Panc1 (cell line): ENCODE data around the gene MED25. TPM values are rescaled to one million over a fixed set of nuclear protein-coding genes. Genes with fewer than 3 reads are reported as not detected.

Experiments used
- ATAC-seq: fragments of 200-7000 bp; cut with Tn5 transposase; 2 replicates; pipeline ENCODE4 v1.9.1; 2020; ENCODE audit warnings: mild to moderate bottlenecking, moderate library complexity
- BruUV-seq: library from RNA; stranded (reverse); fragments of 400-500 nt; replicated peaks from 2 replicates; lab custom pipeline; 2021; lab: Mats Ljungman, UMichigan
- CTCF ChIA-PET: fragments of 300-600 bp; sonication (Branson Sonifier 250); formaldehyde crosslinking; loops from one replicate; lab custom pipeline; 2022; ENCODE audit warnings: antibody characterized with exemption; lab: Charles Lee
- POLR2A ChIA-PET: fragments of 300-600 bp; sonication (Branson Sonifier 250); formaldehyde crosslinking; loops from one replicate; lab custom pipeline; 2022; ENCODE audit warnings: antibody characterized with exemption; lab: Charles Lee
- DNase-seq: peaks from one replicate; pipeline ENCODE4 v3.0.0-alpha.2; 2010; ENCODE audit warnings: low read depth, low spot score
- H3K27ac ChIP-seq: 2 replicates; pipeline ENCODE4 v1.5.1; 2011; ENCODE audit warnings: mild to moderate bottlenecking, low read length, inconsistent platforms
- H3K27me3 ChIP-seq: fragments of 200-500 bp; sonication (Bioruptor generic); 2 replicates; pipeline ENCODE4 v1.6.0; 2014; ENCODE audit warnings: low read length, inconsistent platforms; ENCODE audit not compliant: control insufficient read depth, insufficient read depth
- H3K36me3 ChIP-seq: fragments of 200-500 bp; sonication (Bioruptor generic); 2 replicates; pipeline ENCODE4 v1.5.1; 2014; ENCODE audit warnings: inconsistent platforms, mild to moderate bottlenecking, low read length, moderate library complexity; ENCODE audit not compliant: control insufficient read depth, insufficient read depth
- H3K4me1 ChIP-seq: 2 replicates; pipeline ENCODE4 v1.5.1; 2011; ENCODE audit warnings: inconsistent platforms, mild to moderate bottlenecking, low read length, moderate library complexity; ENCODE audit not compliant: control insufficient read depth, insufficient read depth
- H3K4me3 ChIP-seq, 2 experiments: 2 replicates each; pipeline ENCODE4 v1.5.1; 2011 to 2012; ENCODE audit warnings: low read depth in 2 of 2, low read length in 2 of 2, mild to moderate bottlenecking in 2 of 2, inconsistent platforms in 1 of 2, moderate library complexity in 1 of 2
- H3K9me3 ChIP-seq: fragments of 200-500 bp; sonication (Bioruptor generic); 2 replicates; pipeline ENCODE4 v1.5.1; 2014; ENCODE audit warnings: low read depth, mild to moderate bottlenecking, inconsistent platforms, low read length, moderate library complexity; ENCODE audit not compliant: control insufficient read depth, insufficient read depth
- POLR2AphosphoS5 ChIP-seq: IDR thresholded peaks from 2 replicates; pipeline ENCODE4 v1.6.1; 2012; ENCODE audit warnings: mild to moderate bottlenecking, low read depth, low read length, moderate library complexity
- SIN3A ChIP-seq: IDR thresholded peaks from 2 replicates; pipeline ENCODE4 v1.6.1; 2012; ENCODE audit warnings: low read depth, mild to moderate bottlenecking, low read length, moderate library complexity, borderline replicate concordance; ENCODE audit not compliant: insufficient read depth
- TCF7L2 ChIP-seq: IDR thresholded peaks from 2 replicates; pipeline ENCODE4 v1.6.1; 2011; ENCODE audit warnings: mild to moderate bottlenecking, low read depth, low read length, inconsistent platforms
- in situ Hi-C: cut with HindIII; loops from 2 replicates; pipeline ENCODE4 v1.10.0; 2016; ENCODE audit warnings: low sequenced_read_pairs, low pct_unique_long_range_greater_than_20kb
- intact Hi-C: fragments of 100-400 bp; cut with micrococcal nuclease; formaldehyde crosslinking; loops from one replicate; pipeline ENCODE4 v1.10.0; 2022; ENCODE audit not compliant: unreplicated experiment
- total RNA-seq: library from RNA; stranded (reverse); gene quantifications from one replicate; pipeline ENCODE4 v1.2.1, GENCODE V29; 2021; ENCODE audit not compliant: unreplicated experiment
- TF ChIP-seq, protein P1 (sequence below): fragments of 450-650 bp; IDR thresholded peaks from 2 replicates; pipeline ENCODE4 v1.5.1; 2017; ENCODE audit warnings: mild to moderate bottlenecking
- TF ChIP-seq, protein P2 (sequence below), 2 experiments: IDR thresholded peaks; 2 replicates each; pipeline ENCODE4 v1.6.1; 2011 to 2012; ENCODE audit warnings: low read depth in 2 of 2, control low read depth in 1 of 2, low read length in 1 of 2, mild to moderate bottlenecking in 1 of 2, moderate library complexity in 1 of 2; ENCODE audit not compliant: insufficient read depth in 1 of 2

MED25 gene
- total RNA-seq, 1 experiment from 2014 or later: 52.4 TPM

DNA sequence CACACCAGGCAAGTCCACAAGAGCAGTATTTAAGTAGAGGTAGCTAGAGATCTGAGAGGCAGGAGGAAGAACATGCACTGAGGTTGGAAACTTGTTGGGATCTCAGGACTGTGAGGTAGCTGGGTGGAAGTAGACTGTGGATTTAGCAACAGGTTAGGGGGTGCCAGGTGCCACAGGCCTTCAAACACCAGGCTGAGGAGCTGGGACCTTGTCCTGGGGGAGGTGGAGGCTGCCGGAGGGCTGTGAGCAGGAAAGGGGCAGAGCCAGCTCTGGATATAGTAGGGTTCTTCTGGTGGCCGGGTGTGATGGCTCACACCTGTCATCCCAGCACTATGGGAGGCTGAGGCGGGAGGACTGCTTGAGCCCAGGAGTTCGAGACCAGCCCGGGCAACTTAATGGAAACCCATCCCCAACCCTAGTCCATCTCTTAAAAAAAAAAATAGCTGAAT is 8.1 kb upstream of the MED25 start:
- Histone ChIP-seq H3K36me3 (no peaks in the 10 kb centered on the region), H3K4me3 (peak overlapping the region in 1 of 2 experiments; percentile 58; a peak in 3 of 4 replicates), H3K9me3 (no peaks in the 10 kb centered on the region), H3K27ac (peak overlapping the region; percentile 72), H3K4me1 (peaks cover 5% of the 10 kb centered on the region), H3K27me3 (no peaks in the 10 kb centered on the region)
- POLR2A ChIA-PET: interaction anchor here (0.7 kb wide), 1 partner anchor 40 kb away, joined by 3 read pairs; no protein-coding TSS in a partner anchor
- intact Hi-C loops (no loop called here), in situ Hi-C loops (no loop called here)
- ATAC-seq (no peak), DNase-seq (no peak)
- CTCF ChIA-PET: interaction anchor here (0.7 kb wide), 1 partner anchor 133 kb away, joined by 3 read pairs; no protein-coding TSS in a partner anchor
- BruUV-seq: no TSS peak
- TF ChIP-seq POLR2AphosphoS5 (no peak), TCF7L2 (no peak), SIN3A (no peak)
- TF ChIP-seq, protein P1, sequence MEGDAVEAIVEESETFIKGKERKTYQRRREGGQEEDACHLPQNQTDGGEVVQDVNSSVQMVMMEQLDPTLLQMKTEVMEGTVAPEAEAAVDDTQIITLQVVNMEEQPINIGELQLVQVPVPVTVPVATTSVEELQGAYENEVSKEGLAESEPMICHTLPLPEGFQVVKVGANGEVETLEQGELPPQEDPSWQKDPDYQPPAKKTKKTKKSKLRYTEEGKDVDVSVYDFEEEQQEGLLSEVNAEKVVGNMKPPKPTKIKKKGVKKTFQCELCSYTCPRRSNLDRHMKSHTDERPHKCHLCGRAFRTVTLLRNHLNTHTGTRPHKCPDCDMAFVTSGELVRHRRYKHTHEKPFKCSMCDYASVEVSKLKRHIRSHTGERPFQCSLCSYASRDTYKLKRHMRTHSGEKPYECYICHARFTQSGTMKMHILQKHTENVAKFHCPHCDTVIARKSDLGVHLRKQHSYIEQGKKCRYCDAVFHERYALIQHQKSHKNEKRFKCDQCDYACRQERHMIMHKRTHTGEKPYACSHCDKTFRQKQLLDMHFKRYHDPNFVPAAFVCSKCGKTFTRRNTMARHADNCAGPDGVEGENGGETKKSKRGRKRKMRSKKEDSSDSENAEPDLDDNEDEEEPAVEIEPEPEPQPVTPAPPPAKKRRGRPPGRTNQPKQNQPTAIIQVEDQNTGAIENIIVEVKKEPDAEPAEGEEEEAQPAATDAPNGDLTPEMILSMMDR: no peak
- TF ChIP-seq, protein P2, sequence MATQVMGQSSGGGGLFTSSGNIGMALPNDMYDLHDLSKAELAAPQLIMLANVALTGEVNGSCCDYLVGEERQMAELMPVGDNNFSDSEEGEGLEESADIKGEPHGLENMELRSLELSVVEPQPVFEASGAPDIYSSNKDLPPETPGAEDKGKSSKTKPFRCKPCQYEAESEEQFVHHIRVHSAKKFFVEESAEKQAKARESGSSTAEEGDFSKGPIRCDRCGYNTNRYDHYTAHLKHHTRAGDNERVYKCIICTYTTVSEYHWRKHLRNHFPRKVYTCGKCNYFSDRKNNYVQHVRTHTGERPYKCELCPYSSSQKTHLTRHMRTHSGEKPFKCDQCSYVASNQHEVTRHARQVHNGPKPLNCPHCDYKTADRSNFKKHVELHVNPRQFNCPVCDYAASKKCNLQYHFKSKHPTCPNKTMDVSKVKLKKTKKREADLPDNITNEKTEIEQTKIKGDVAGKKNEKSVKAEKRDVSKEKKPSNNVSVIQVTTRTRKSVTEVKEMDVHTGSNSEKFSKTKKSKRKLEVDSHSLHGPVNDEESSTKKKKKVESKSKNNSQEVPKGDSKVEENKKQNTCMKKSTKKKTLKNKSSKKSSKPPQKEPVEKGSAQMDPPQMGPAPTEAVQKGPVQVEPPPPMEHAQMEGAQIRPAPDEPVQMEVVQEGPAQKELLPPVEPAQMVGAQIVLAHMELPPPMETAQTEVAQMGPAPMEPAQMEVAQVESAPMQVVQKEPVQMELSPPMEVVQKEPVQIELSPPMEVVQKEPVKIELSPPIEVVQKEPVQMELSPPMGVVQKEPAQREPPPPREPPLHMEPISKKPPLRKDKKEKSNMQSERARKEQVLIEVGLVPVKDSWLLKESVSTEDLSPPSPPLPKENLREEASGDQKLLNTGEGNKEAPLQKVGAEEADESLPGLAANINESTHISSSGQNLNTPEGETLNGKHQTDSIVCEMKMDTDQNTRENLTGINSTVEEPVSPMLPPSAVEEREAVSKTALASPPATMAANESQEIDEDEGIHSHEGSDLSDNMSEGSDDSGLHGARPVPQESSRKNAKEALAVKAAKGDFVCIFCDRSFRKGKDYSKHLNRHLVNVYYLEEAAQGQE (IDR thresholded peaks at IDR 0.05; ENCODE audit: insufficient read depth in 1 of 2, low read depth in 2 of 2, low read length in 1 of 2): no peak

DNA sequence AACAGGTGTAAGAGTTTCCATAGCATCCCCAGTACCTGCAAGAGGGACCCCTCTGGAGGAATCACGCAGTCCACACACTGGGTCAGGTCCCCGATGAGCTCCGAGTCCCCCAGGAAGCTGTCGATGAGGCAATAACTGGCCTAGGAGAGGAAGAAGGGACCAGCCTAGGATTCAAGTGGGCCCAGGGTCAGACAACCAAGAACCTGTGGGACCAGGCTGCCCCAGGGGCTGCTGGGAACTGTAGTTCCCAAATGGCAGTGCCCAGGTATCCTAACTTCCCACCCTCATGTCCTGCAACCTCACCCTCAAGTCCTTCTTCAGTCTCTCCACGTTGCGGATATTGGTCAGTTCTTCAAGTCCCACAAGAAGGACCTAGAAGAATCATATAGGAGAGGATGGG is 6.8 kb upstream of the MED25 start:
- intact Hi-C loops (no loop called here), in situ Hi-C loops (no loop called here)
- Histone ChIP-seq H3K4me3 (no peak overlapping the region), H3K36me3 (no peaks in the 10 kb centered on the region), H3K27me3 (no peaks in the 10 kb centered on the region), H3K9me3 (no peaks in the 10 kb centered on the region), H3K4me1 (peaks cover 5% of the 10 kb centered on the region), H3K27ac (no peak overlapping the region)
- ChIA-PET POLR2A (no interaction called here), CTCF (interaction anchor here (0.7 kb wide), 1 partner anchor 18 kb away, joined by 6 read pairs; no protein-coding TSS in a partner anchor)
- DNase-seq: no peak
- no TSS peak for BruUV-seq
- TF ChIP-seq, protein P1: no peak
- TF ChIP-seq TCF7L2 (no peak), POLR2AphosphoS5 (no peak), SIN3A (no peak)
- TF ChIP-seq, protein P2 (IDR thresholded peaks at IDR 0.05; ENCODE audit: insufficient read depth in 1 of 2, low read depth in 2 of 2, low read length in 1 of 2): no peak
- no peak for ATAC-seq
